ENCODE results near the gene CPN2. TPM values are rescaled to one million over a fixed set of nuclear protein-coding genes. Genes with fewer than 3 reads are reported as not detected.

Gene CPN2
- total RNA-seq, 2 experiments from 2014 or later, result not detected

DNA sequence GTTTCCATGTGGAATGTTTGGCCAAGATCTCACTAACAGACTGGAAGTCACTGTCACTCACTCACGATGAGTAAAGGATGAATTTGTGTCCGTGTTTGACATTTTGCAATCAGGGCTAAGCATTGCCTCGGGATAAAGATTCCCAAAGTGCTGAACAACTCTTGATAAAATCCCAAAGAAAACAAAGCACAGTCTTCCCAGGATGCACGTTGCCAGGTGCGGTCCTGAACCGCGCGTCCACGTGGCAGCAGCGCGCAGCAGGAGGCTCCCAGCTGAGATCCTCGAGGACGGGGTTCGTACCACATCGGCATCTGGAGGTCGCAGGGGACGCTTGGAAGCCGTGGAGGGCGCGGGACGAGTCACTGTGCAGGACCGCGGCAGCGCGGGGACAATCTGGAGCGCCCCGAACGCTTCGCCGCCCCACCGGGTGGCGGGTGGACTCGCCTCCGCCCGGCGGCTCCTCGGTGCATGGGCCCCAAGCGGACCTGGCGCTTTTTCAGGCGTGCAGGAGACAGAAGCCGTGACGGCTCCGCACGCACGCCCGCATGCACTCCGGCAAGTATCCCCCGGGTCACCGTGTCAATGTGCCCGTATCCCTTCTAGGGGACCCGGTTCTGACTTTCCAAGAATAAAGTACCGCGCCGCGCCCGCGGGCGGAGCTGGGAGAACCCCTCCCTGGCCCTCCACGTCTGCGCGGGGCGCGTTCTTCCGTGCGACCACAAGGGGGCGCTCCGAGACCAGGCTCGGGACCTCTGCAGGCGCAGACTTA, 17.7 kb downstream of the CPN2 start:
- ChIA-PET POLR2A (no interaction called here), CTCF (interaction anchor here (0.5 to 4.7 kb wide), 27 partner anchors 8 to 677 kb away, joined by 3 to 106 read pairs (median 3); partner anchors contain the start of gene GP5)
- peaks cover 5% of the 10 kb centered on the region for H3K4me1 Mint-ChIP-seq (ENCODE audit: low read depth)
- no peaks in the 10 kb centered on the region for H3K36me3 Mint-ChIP-seq
- H3K4me3 Mint-ChIP-seq, result peak overlapping the region; percentile 65
- peak; percentile 92 for DNase-seq
- no peak overlapping the region for H3K27ac Mint-ChIP-seq
- intact Hi-C loops (cut with micrococcal nuclease), result loop anchor here (1.0 to 10.0 kb wide), 5 partner anchors 71 to 921 kb away; partner anchors contain the start of gene TMEM44
- no peaks in the 10 kb centered on the region for H3K9me3 Mint-ChIP-seq
- H3K27me3 Mint-ChIP-seq, result peaks cover 25% of the 10 kb centered on the region

GRCh38 chr3:194332858-194333211, 18.3 kb downstream of the CPN2 start:
- Mint-ChIP-seq H3K27ac (no peak overlapping the region), H3K4me1 (ENCODE audit: low read depth) (peaks cover 5% of the 10 kb centered on the region), H3K9me3 (no peaks in the 10 kb centered on the region), H3K4me3 (peak overlapping the region; percentile 6), H3K27me3 (peaks cover 25% of the 10 kb centered on the region), H3K36me3 (no peaks in the 10 kb centered on the region)
- DNase-seq, result no peak
- CTCF ChIA-PET, result interaction anchor here (0.6 to 4.7 kb wide), 9 partner anchors 7 to 310 kb away, joined by 3 to 106 read pairs (median 4); partner anchors contain the start of gene GP5
- POLR2A ChIA-PET, result no interaction called here
- intact Hi-C loops (cut with micrococcal nuclease), result loop anchor here (1.0 to 10.0 kb wide), 5 partner anchors 71 to 922 kb away; partner anchors contain the start of gene TMEM44

GRCh38 chr3:194330579-194330978, 20.5 kb downstream of the CPN2 start:
- no peak for DNase-seq
- intact Hi-C loops (cut with micrococcal nuclease), result loop anchor here (5.0 to 10.0 kb wide), 3 partner anchors 304 to 924 kb away; partner anchors contain the start of gene TMEM44
- Mint-ChIP-seq H3K27ac (no peak overlapping the region), H3K4me3 (no peak overlapping the region), H3K27me3 (peaks cover 22% of the 10 kb centered on the region), H3K4me1 (ENCODE audit: low read depth) (peaks cover 5% of the 10 kb centered on the region), H3K36me3 (no peaks in the 10 kb centered on the region), H3K9me3 (no peaks in the 10 kb centered on the region)
- POLR2A ChIA-PET, result no interaction called here
- CTCF ChIA-PET, result interaction anchor here (1.1 to 4.3 kb wide), 3 partner anchors 11 to 67 kb away, joined by 3 to 29 read pairs (median 4); no protein-coding TSS in a partner anchor

- CTCF ChIA-PET, result interaction anchor here (1.4 to 4.3 kb wide), 2 partner anchors 12 to 14 kb away, joined by 4 to 29 read pairs; no protein-coding TSS in a partner anchor
- Mint-ChIP-seq H3K27ac (no peak overlapping the region), H3K36me3 (no peaks in the 10 kb centered on the region), H3K4me3 (no peak overlapping the region), H3K9me3 (no peaks in the 10 kb centered on the region), H3K27me3 (peaks cover 22% of the 10 kb centered on the region), H3K4me1 (ENCODE audit: low read depth) (peaks cover 5% of the 10 kb centered on the region)
- DNase-seq, result no peak
- POLR2A ChIA-PET, result no interaction called here
- intact Hi-C loops (cut with micrococcal nuclease), result loop anchor here (5.0 to 10.0 kb wide), 3 partner anchors 305 to 925 kb away; partner anchors contain the start of gene TMEM44
Observed at GRCh38 chr3:194330160-194330559, 21.0 kb downstream of the CPN2 start.

- peaks cover 22% of the 10 kb centered on the region for H3K27me3 Mint-ChIP-seq
- no peak overlapping the region for H3K4me3 Mint-ChIP-seq
- CTCF ChIA-PET, result interaction anchor here (2.0 to 4.3 kb wide), 2 partner anchors 14 to 15 kb away, joined by 5 to 29 read pairs; no protein-coding TSS in a partner anchor
- H3K36me3 Mint-ChIP-seq, result no peaks in the 10 kb centered on the region
- H3K27ac Mint-ChIP-seq, result no peak overlapping the region
- no peak for DNase-seq
- POLR2A ChIA-PET, result no interaction called here
- intact Hi-C loops (cut with micrococcal nuclease), result no loop called here
- no peaks in the 10 kb centered on the region for H3K9me3 Mint-ChIP-seq
- peaks cover 5% of the 10 kb centered on the region for H3K4me1 Mint-ChIP-seq (ENCODE audit: low read depth)
Observed at GRCh38 chr3:194329583-194329965, 21.6 kb downstream of the CPN2 start.

- DNase-seq, result no peak
- Mint-ChIP-seq H3K9me3 (no peaks in the 10 kb centered on the region), H3K36me3 (no peaks in the 10 kb centered on the region), H3K4me1 (ENCODE audit: low read depth) (peaks cover 5% of the 10 kb centered on the region), H3K4me3 (no peak overlapping the region), H3K27me3 (peaks cover 20% of the 10 kb centered on the region), H3K27ac (no peak overlapping the region)
- ChIA-PET CTCF (interaction anchor here (2.0 to 4.3 kb wide), 2 partner anchors 13 to 15 kb away, joined by 5 to 29 read pairs; no protein-coding TSS in a partner anchor), POLR2A (no interaction called here)
- intact Hi-C loops (cut with micrococcal nuclease), result no loop called here
Observed at GRCh38 chr3:194328942-194329582, 22.1 kb downstream of the CPN2 start.

DNA sequence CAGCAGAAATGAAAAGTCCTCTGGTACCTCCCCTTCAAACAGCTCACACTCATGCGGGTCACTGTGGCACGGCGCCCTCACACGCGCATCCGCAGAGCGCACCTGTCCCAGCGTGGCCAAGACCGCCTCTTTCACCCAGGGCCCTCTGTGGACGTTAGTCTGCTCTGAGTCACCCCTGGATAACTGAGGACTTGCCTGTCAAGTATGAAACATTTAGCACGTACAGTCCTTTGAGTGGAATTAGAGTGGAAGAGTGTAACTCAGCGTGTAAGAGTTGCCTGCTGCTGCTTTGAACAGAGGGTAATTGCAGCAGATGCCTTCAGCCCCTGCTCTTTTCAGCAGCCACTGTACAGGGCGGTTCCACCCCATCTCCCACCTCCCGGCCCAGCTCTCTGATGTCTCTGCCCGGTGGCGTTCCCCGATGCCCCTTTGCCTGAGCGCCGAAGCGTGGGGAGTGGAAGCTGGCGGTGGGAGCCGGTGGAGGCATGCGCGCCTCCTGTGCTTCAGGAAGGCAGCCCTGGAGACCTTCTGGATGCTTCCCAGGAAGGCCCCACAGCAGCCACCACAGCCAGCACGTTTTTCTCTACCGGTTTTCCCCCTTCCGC, 23.0 kb downstream of the CPN2 start:
- H3K27me3 Mint-ChIP-seq, result peaks cover 13% of the 10 kb centered on the region
- no peaks in the 10 kb centered on the region for H3K9me3 Mint-ChIP-seq
- H3K4me3 Mint-ChIP-seq, result no peak overlapping the region
- H3K36me3 Mint-ChIP-seq, result no peaks in the 10 kb centered on the region
- H3K27ac Mint-ChIP-seq, result no peak overlapping the region
- H3K4me1 Mint-ChIP-seq (ENCODE audit: low read depth), result peaks cover 4% of the 10 kb centered on the region
- CTCF ChIA-PET, result interaction anchor here (2.0 to 4.3 kb wide), 2 partner anchors 12 to 16 kb away, joined by 5 to 29 read pairs; no protein-coding TSS in a partner anchor
- DNase-seq, result peak; percentile 54
- intact Hi-C loops (cut with micrococcal nuclease), result no loop called here
- POLR2A ChIA-PET, result no interaction called here

DNA sequence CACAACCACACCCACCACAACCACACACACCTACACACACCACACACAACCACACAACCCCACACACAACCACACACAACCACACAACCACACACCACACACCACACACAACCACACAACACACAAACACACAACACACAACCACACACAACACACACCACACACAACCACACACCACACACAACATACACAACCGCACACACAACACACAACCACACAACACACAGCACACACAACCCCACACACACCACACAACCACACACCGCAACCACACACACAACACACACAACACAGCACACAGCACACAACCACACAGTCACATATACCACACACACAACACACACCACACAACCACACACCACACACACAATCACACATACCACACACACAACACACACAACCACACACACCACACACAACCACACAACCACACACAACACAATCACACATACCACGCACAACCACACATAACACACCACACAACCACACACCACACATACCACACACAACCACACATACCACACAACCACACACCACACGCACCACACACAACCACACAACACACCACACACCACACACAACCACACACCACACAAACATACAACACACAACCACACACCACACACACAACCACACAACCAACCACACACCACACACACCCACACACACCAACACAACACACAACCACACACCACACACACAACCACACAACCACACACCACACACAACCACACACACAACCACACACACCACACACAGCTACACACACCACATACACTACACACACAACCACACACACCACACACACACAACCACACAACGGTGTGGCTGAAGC, 23.7 kb downstream of the CPN2 start:
- CTCF ChIA-PET, result interaction anchor here (2.0 to 4.3 kb wide), 2 partner anchors 12 to 17 kb away, joined by 5 to 29 read pairs; no protein-coding TSS in a partner anchor
- no peak for DNase-seq
- peaks cover 6% of the 10 kb centered on the region for H3K4me1 Mint-ChIP-seq (ENCODE audit: low read depth)

DNA sequence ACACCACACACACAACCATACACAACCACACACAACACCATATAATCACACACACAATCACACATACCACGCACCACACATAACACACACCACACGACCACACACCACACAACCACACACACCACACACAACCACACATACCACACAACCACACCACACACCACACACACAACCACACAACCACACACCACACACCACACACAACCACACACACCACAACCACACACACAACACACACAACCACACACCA, 24.2 kb downstream of the CPN2 start:
- no peak overlapping the region for H3K4me3 Mint-ChIP-seq
- POLR2A ChIA-PET, result no interaction called here
- CTCF ChIA-PET, result no interaction called here
- H3K27me3 Mint-ChIP-seq, result peaks cover 3% of the 10 kb centered on the region
- no peaks in the 10 kb centered on the region for H3K36me3 Mint-ChIP-seq
- no peaks in the 10 kb centered on the region for H3K9me3 Mint-ChIP-seq
- DNase-seq, result no peak
- H3K4me1 Mint-ChIP-seq (ENCODE audit: low read depth), result peaks cover 8% of the 10 kb centered on the region
- H3K27ac Mint-ChIP-seq, result no peak overlapping the region
- intact Hi-C loops (cut with micrococcal nuclease), result no loop called here

More for the DNA sequence above, 23.7 kb downstream of the CPN2 start:
- Mint-ChIP-seq H3K9me3 (no peaks in the 10 kb centered on the region), H3K27ac (no peak overlapping the region), H3K27me3 (peaks cover 7% of the 10 kb centered on the region), H3K4me3 (no peak overlapping the region), H3K36me3 (no peaks in the 10 kb centered on the region)
- POLR2A ChIA-PET, result no interaction called here
- intact Hi-C loops (cut with micrococcal nuclease), result no loop called here

DNA sequence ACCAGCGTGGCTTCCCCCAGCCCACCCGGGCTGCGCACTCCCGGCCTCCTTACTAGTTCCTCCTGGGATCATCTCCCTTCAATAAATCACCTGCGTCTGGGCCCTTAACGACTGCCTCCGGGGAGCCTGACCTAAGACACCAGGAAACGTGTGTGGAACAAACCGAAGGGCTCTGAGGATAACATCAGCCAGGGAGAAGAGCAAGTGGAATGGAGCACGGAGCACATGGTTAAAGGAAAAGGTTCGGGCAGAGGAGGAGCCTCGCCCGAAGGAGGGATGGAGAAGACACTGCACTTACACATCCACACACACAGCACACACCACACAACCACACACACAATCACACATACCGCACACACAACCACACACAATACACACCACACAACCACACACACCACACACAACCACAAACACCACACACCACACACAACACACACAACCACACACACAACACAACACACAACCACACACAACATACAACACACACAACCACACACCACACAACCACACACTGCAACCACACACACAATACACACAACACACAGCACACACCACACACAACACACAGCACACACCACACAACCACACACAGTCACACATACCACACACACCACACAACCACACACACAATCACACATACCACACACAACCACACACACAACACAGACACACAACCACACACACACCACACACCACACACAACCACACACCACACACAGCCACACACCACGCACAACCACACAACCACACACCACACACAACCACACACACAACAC, 24.7 kb downstream of the CPN2 start:
- ChIA-PET POLR2A (no interaction called here), CTCF (interaction anchor here (1.0 to 1.4 kb wide), 2 partner anchors 10 to 18 kb away, joined by 4 read pairs; no protein-coding TSS in a partner anchor)
- no peak overlapping the region for H3K27ac Mint-ChIP-seq
- no peak overlapping the region for H3K4me3 Mint-ChIP-seq
- no peak for DNase-seq
- no peaks in the 10 kb centered on the region for H3K36me3 Mint-ChIP-seq
- peaks cover 8% of the 10 kb centered on the region for H3K4me1 Mint-ChIP-seq (ENCODE audit: low read depth)
- H3K9me3 Mint-ChIP-seq, result no peaks in the 10 kb centered on the region
- H3K27me3 Mint-ChIP-seq, result peaks cover 1% of the 10 kb centered on the region
- intact Hi-C loops (cut with micrococcal nuclease), result no loop called here

Data from activated CD4-positive, alpha-beta memory T cell treated with anti-CD3 and anti-CD28 coated beads for 36 hours (primary cell).